ENCODE measurements around the gene NRP1.

DNA sequence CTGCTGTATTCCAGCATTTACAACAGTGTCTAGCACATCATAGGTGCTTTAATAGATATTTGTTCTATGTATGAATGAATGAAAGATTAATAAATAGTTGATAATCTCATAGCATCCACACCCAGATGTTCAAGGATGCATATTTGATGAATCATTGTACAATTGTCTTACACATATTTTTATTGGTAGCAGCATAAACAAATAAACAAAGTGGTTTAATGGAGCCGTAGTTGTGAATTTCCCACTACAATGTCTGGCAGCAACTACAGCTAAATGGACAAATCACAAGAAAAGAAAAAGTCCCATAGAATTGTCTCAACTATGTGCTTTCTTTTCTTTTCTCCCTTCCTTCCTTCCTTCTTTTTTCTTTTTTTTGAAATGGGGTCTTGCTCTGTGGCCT is 150.8 kb downstream of the NRP1 start:
- TF ChIP-seq POLR2A (IDR thresholded peaks at IDR 0.05): no peak
- TF ChIP-seq, protein P1, sequence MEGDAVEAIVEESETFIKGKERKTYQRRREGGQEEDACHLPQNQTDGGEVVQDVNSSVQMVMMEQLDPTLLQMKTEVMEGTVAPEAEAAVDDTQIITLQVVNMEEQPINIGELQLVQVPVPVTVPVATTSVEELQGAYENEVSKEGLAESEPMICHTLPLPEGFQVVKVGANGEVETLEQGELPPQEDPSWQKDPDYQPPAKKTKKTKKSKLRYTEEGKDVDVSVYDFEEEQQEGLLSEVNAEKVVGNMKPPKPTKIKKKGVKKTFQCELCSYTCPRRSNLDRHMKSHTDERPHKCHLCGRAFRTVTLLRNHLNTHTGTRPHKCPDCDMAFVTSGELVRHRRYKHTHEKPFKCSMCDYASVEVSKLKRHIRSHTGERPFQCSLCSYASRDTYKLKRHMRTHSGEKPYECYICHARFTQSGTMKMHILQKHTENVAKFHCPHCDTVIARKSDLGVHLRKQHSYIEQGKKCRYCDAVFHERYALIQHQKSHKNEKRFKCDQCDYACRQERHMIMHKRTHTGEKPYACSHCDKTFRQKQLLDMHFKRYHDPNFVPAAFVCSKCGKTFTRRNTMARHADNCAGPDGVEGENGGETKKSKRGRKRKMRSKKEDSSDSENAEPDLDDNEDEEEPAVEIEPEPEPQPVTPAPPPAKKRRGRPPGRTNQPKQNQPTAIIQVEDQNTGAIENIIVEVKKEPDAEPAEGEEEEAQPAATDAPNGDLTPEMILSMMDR (IDR thresholded peaks at IDR 0.05): no peak

Measured in lower leg skin (tissue), 3 donors.